GM18867 (cell line): ENCODE data around the gene WBP1L.
"Not testable (repeated sequence)": the region's sequence is repeated elsewhere in the genome, so short reads cannot be mapped to it uniquely, and the experiment has no call there.

ENCODE experiments used
- ATAC-seq: cut with Tn5 transposase; IDR thresholded peaks from one replicate; pipeline ENCODE4 v1.9.1; 2021; ENCODE audit warnings: mild to moderate bottlenecking, moderate library complexity; ENCODE audit not compliant: unreplicated experiment

Gene WBP1L

GRCh38 chr10:102758240-102758932, 14.6 kb downstream of the WBP1L start:
- no peak for ATAC-seq

GRCh38 chr10:102758933-102759262, 15.2 kb downstream of the WBP1L start:
- ATAC-seq, result not testable (repeated sequence)

GRCh38 chr10:102759497-102760210, 15.9 kb downstream of the WBP1L start:
- ATAC-seq, result no peak

GRCh38 chr10:102761981-102762380, 18.2 kb downstream of the WBP1L start:
- no peak for ATAC-seq

DNA sequence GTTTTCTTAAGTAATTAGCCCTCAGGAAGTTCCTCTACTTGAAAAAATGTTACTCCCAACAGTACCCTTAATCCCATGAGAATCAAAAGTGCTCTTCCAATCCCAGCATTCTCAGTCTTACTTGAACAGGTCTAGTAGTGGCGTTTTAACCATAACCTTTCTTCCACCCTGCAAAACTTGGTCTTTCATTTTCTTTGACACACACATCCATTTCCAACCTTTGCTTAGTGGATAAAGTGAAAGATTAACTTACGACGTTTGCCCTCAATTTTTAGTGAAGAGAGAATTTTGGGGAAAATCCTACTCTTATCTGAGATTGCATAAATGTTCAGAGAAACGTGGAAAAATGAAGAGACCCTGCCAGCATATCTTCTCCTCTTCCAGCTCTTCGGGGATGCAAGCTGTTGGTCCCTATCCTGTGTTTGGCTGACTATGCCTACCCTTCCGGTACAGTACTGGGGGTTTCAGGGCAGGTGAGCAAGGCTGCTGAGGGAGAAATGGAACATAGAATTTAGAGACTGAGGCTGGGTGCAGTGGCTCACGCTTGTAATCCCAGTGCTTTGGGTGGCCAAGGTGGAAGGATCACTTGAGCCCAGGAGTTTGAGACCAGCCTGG, 18.8 kb downstream of the WBP1L start:
- no peak for ATAC-seq

DNA sequence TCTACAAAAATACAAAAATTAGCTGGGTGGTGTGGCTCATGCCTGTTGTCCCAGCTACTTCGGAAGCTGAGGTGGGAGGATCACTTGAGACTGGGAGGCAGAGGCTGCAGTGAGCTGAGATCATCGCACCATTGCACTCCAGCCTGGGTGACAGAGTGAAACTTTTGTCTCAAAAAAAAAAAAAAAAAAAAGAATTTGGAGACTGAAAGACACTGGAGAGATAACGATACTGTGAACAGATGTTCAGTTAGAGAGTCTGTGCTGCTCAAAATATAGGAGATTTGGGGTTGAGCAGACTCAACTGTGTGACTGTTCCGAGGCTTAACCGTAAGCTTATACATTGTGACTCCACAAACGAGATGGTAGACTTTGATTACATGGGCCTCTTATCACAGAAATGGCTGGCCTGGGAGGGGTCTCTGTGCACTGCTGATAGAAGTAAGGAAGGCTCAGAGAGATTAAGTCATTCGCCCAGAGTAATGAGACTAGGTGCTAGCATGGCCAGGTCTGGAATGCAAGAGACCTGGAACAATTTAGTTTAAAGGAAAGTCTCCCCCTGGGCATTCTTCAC, 19.4 kb downstream of the WBP1L start:
- no peak for ATAC-seq

DNA sequence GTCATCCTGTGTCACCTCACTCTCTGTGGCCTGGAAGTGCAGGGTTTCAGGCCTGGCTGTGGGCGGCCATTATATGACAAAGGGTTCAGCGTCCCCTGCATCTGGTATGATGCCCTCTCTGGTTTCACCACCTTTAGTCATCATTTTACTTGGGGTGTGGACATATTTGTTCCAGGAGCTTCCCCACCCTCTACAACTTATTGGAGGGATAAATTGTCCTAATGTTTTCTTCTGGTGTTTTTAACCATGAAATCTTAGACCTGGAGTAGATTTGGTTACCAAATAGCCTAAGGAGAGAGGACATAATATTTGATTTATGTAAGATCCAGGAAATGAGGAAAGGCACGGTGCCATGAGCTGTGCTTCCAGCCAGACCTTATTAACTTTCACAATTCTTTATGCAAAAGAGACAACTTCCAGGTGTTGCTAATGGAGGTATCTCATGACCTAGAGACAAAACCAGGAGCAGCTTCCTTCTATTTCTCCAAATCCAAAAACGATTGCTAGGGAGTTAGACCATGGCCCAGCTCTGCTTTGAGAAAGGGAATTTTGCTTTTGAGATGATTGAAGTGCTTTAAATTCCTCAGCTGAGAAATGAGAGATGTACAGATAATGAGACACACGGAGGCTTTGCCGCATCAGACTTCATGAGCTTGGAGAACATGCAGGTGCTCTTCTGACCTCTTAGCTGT, 20.9 kb downstream of the WBP1L start:
- no peak for ATAC-seq

GRCh38 chr10:102765336-102765735, 21.6 kb downstream of the WBP1L start:
- no peak for ATAC-seq

GRCh38 chr10:102767428-102768160, 23.8 kb downstream of the WBP1L start:
- ATAC-seq, result no peak

GRCh38 chr10:102769375-102770107, 25.8 kb downstream of the WBP1L start:
- no peak for ATAC-seq

DNA sequence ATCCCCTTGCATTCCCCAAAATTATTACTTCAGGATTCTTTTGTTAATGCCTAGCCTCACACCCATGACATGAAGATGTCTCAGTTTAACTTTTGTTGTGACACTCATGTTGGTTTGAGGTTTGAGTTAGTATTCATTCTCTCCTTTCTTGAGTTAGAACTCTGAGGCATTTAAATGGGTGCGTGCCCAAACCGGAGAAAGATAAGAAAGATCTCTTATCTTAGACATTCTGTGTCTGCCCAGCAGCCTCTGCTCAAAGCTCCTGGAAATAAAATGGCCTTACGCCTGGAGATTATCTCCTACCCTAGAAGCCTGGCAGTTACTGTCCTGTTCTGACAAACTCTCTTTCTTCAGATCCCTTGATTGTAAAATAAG, 26.3 kb downstream of the WBP1L start:
- ATAC-seq, result no peak

GRCh38 chr10:102770792-102771191, 27.0 kb downstream of the WBP1L start:
- ATAC-seq, result no peak

GRCh38 chr10:102773320-102773719, 29.6 kb downstream of the WBP1L start:
- no peak for ATAC-seq

DNA sequence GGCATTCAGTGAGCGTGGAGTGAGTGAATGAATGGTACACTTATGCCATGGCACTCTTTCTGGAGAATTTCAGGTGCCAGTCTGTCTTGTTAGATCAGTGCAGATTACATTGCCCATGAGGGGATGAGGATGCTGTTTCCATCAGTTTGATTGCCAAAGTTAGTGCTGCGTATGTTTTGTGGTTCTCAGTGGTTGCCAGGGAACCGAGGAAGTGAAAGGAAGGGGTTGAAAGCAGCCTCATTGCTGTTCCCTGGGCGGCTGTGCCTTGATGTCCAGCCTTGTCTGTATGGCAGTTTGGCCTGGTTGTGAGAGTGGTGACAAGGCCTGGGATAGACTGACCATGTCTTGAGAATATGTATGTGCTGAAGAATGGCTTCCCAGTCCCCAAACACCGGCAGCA, 30.2 kb downstream of the WBP1L start:
- no peak for ATAC-seq

DNA sequence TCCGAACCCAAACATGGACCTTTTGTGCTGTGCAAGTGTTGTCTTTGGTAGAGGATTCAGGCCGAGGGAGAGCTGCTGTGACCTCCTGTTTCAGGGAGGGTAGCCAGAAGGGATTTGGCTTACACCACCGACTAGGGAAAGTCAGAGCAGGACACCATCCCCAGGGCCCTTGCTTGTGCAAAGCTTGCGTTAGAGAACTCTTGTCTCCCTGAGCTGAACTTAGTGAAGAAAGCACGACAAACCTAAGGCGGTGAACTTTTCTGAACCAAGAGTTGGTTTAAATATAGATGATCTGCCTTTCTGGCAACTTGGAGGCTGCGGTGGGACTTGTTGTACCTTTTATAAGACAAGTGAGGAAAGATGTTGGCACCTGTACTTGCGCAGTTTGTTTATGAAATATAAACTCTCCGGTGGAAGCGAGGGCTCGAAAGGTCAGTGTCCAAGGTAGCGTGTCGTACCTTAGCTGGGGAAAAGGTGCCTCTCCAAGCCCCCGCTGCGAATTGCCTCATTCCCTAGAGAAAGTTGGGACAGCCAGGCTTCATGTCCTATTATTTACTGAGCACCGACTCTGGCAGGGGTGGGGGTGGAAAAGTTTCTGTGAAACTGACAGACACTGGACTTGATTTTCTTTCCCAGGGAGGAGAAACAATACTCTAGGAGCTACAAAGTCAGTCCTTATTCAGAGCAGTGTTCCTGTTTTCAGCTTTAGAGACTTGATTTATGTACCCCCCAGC, 31.6 kb downstream of the WBP1L start:
- no peak for ATAC-seq

- no peak for ATAC-seq
These were observed 32.4 kb downstream of the WBP1L start for GRCh38 chr10:102775935-102776669.

GRCh38 chr10:102776779-102777456, 33.2 kb downstream of the WBP1L start:
- ATAC-seq, result no peak
